Measurements from ENCODE around the gene KCNH8. TPM values are rescaled to one million over a fixed set of nuclear protein-coding genes. Genes with fewer than 3 reads are reported as not detected.

Gene KCNH8
- total RNA-seq, 1 donor from 2014 or later: 0.08 TPM

GRCh38 chr3:19446138-19446537 lies 297.8 kb downstream of the KCNH8 start:
- intact Hi-C loops (cut with DNase I): no loop called here

GRCh38 chr3:19446687-19447086 lies 298.4 kb downstream of the KCNH8 start:
- intact Hi-C loops (cut with DNase I): no loop called here
- DNase-seq (ENCODE audit: low spot score): no peak

More at GRCh38 chr3:19446138-19446537, 297.8 kb downstream of the KCNH8 start:
- DNase-seq (ENCODE audit: low spot score): no peak

- DNase-seq (ENCODE audit: low spot score): no peak
- intact Hi-C loops (cut with DNase I): no loop called here
These were observed 307.2 kb downstream of the KCNH8 start for GRCh38 chr3:19455546-19455945.

- no peak for DNase-seq (ENCODE audit: low spot score)
- intact Hi-C loops (cut with DNase I): no loop called here
These were observed 308.4 kb downstream of the KCNH8 start for GRCh38 chr3:19456738-19457137.

GRCh38 chr3:19457449-19457848 lies 309.1 kb downstream of the KCNH8 start:
- no peak for DNase-seq (ENCODE audit: low spot score)
- intact Hi-C loops (cut with DNase I): no loop called here

GRCh38 chr3:19467761-19468160 lies 319.5 kb downstream of the KCNH8 start:
- intact Hi-C loops (cut with DNase I): no loop called here
- no peak for DNase-seq (ENCODE audit: low spot score)

- intact Hi-C loops (cut with DNase I): no loop called here
- DNase-seq (ENCODE audit: low spot score): no peak
These were observed 322.8 kb downstream of the KCNH8 start for GRCh38 chr3:19471138-19471537.

- DNase-seq (ENCODE audit: low spot score): no peak
- intact Hi-C loops (cut with DNase I): no loop called here
These were observed 325.8 kb downstream of the KCNH8 start for GRCh38 chr3:19473971-19474580.

- intact Hi-C loops (cut with DNase I): no loop called here
- no peak for DNase-seq (ENCODE audit: low spot score)
These were observed 328.0 kb downstream of the KCNH8 start for GRCh38 chr3:19476281-19476680.

- DNase-seq (ENCODE audit: low spot score): no peak
- intact Hi-C loops (cut with DNase I): no loop called here
These were observed 337.0 kb downstream of the KCNH8 start for GRCh38 chr3:19485267-19485666.

GRCh38 chr3:19487386-19487785 lies 339.1 kb downstream of the KCNH8 start:
- intact Hi-C loops (cut with DNase I): no loop called here
- DNase-seq (ENCODE audit: low spot score): no peak

- intact Hi-C loops (cut with DNase I): no loop called here
- no peak for DNase-seq (ENCODE audit: low spot score)
These were observed 340.6 kb downstream of the KCNH8 start for GRCh38 chr3:19488939-19489338.

GRCh38 chr3:19489936-19490335 lies 341.6 kb downstream of the KCNH8 start:
- no peak for DNase-seq (ENCODE audit: low spot score)
- intact Hi-C loops (cut with DNase I): no loop called here

- intact Hi-C loops (cut with DNase I): no loop called here
- DNase-seq (ENCODE audit: low spot score): no peak
These were observed 357.9 kb downstream of the KCNH8 start for GRCh38 chr3:19506171-19506570.

- no peak for DNase-seq (ENCODE audit: low spot score)
- intact Hi-C loops (cut with DNase I): no loop called here
These were observed 374.0 kb downstream of the KCNH8 start for GRCh38 chr3:19522305-19522704.

- intact Hi-C loops (cut with DNase I): no loop called here
- no peak for DNase-seq (ENCODE audit: low spot score)
These were observed 377.8 kb downstream of the KCNH8 start for GRCh38 chr3:19526071-19526470.

- DNase-seq (ENCODE audit: low spot score): no peak
- intact Hi-C loops (cut with DNase I): no loop called here
These were observed 379.4 kb downstream of the KCNH8 start for GRCh38 chr3:19527746-19528145.

- no peak for DNase-seq (ENCODE audit: low spot score)
- intact Hi-C loops (cut with DNase I): no loop called here
These were observed 383.1 kb downstream of the KCNH8 start for GRCh38 chr3:19531426-19531825.

GRCh38 chr3:19539518-19540392 lies 391.4 kb downstream of the KCNH8 start:
- intact Hi-C loops (cut with DNase I): no loop called here
- DNase-seq (ENCODE audit: low spot score): no peak

- DNase-seq (ENCODE audit: low spot score): no peak
- intact Hi-C loops (cut with DNase I): no loop called here
These were observed 392.2 kb downstream of the KCNH8 start for GRCh38 chr3:19540464-19540863.

GRCh38 chr3:19541284-19541683 lies 393.0 kb downstream of the KCNH8 start:
- intact Hi-C loops (cut with DNase I): no loop called here
- no peak for DNase-seq (ENCODE audit: low spot score)
